Astrocyte (in vitro differentiated cells and primary cell): ENCODE data around the gene MSI1.

ENCODE experiments used
- CTCF ChIP-seq: IDR thresholded peaks from 2 replicates; pipeline ENCODE4 v1.5.1; 2011; ENCODE audit warnings: low read depth, mild to moderate bottlenecking, inconsistent platforms, low read length, moderate library complexity; ENCODE audit not compliant: insufficient read depth
- EZH2 ChIP-seq: IDR thresholded peaks from 2 replicates; pipeline ENCODE4 v1.6.1; 2012; ENCODE audit warnings: mild to moderate bottlenecking, low read length, inconsistent platforms; ENCODE audit not compliant: insufficient read depth

- TF ChIP-seq CTCF: no peak
- TF ChIP-seq EZH2: no peak
Observed at GRCh38 chr12:120337730-120338129, 31.2 kb downstream of the MSI1 start.
